ENCODE results near the gene GRK2. TPM values are rescaled to one million over a fixed set of nuclear protein-coding genes. Genes with fewer than 3 reads are reported as not detected.
A peak's percentile ranks its signal among the peaks of the same experiment; 100 is the strongest.
"Not testable (repeated sequence)": the region's sequence is repeated elsewhere in the genome, so short reads cannot be mapped to it uniquely, and the experiment has no call there.

GRK2 gene
- total and polyA plus RNA-seq, 2 donors (not counting 1 experiment from before 2014, with no cell fraction given), result 20.1 to 28.9 TPM

GRCh38 chr11:67255864-67256263 is 10.4 kb upstream of the GRK2 start:
- no peak overlapping the region for H3K4me3 ChIP-seq (replicated peaks in 1 of 4; ENCODE audit: control extremely low read depth in 1 of 4, insufficient read depth in 1 of 4, low read depth in 3 of 4, low read length in 4 of 4)
- no peak overlapping the region for H3K4me2 ChIP-seq (ENCODE audit: extremely low read depth, insufficient read depth, low read length)
- no peaks in the 10 kb centered on the region for H4K20me1 ChIP-seq (ENCODE audit: control insufficient read depth, extremely low read depth, insufficient read depth, low read length)
- no peaks in the 10 kb centered on the region for H3K9me3 ChIP-seq (ENCODE audit: control insufficient read depth, insufficient read depth, low read depth, low read length)
- H3K36me3 ChIP-seq (ENCODE audit: control insufficient read depth, insufficient read depth, low read length), result peaks cover 35% of the 10 kb centered on the region
- H3K9ac ChIP-seq (ENCODE audit: insufficient read depth, low read length), result no peak overlapping the region
- H2AFZ ChIP-seq (ENCODE audit: low read length), result no peak overlapping the region
- H3K4me1 ChIP-seq (ENCODE audit: control insufficient read depth, extremely low read depth, insufficient read depth, low read length), result no peaks in the 10 kb centered on the region
- no peaks in the 10 kb centered on the region for H3K27me3 ChIP-seq (ENCODE audit: control insufficient read depth, insufficient read depth, low read length)
- H3K27ac ChIP-seq (ENCODE audit: insufficient read depth, low read length), result no peak overlapping the region
- no peak for TF ChIP-seq EZH2 (IDR thresholded peaks at IDR 0.05; ENCODE audit: low read length, missing control alignments)
- TF ChIP-seq CTCF (conservative IDR thresholded peaks at IDR 0.05 in 1 of 2, IDR thresholded peaks at IDR 0.05 in 1 of 2; ENCODE audit: low read depth in 1 of 2, low read length in 2 of 2), result no peak
- DNase-seq (ENCODE audit: low read depth in 2 of 2), result no peak
- no peaks in the 10 kb centered on the region for H3K79me2 ChIP-seq (ENCODE audit: control insufficient read depth, insufficient read depth, low read length)

- no peak overlapping the region for H2AFZ ChIP-seq (ENCODE audit: low read length)
- TF ChIP-seq EZH2 (IDR thresholded peaks at IDR 0.05; ENCODE audit: low read length, missing control alignments) (no peak), CTCF (conservative IDR thresholded peaks at IDR 0.05 in 1 of 2, IDR thresholded peaks at IDR 0.05 in 1 of 2; ENCODE audit: low read depth in 1 of 2, low read length in 2 of 2) (no peak)
- no peak overlapping the region for H3K4me3 ChIP-seq (replicated peaks in 1 of 4; ENCODE audit: control extremely low read depth in 1 of 4, insufficient read depth in 1 of 4, low read depth in 3 of 4, low read length in 4 of 4)
- H3K4me1 ChIP-seq (ENCODE audit: control insufficient read depth, extremely low read depth, insufficient read depth, low read length), result no peaks in the 10 kb centered on the region
- H3K36me3 ChIP-seq (ENCODE audit: control insufficient read depth, insufficient read depth, low read length), result peaks cover 35% of the 10 kb centered on the region
- H3K4me2 ChIP-seq (ENCODE audit: extremely low read depth, insufficient read depth, low read length), result no peak overlapping the region
- DNase-seq (ENCODE audit: low read depth in 2 of 2), result no peak
- H4K20me1 ChIP-seq (ENCODE audit: control insufficient read depth, extremely low read depth, insufficient read depth, low read length), result no peaks in the 10 kb centered on the region
- no peak overlapping the region for H3K9ac ChIP-seq (ENCODE audit: insufficient read depth, low read length)
- H3K27ac ChIP-seq (ENCODE audit: insufficient read depth, low read length), result no peak overlapping the region
- no peaks in the 10 kb centered on the region for H3K79me2 ChIP-seq (ENCODE audit: control insufficient read depth, insufficient read depth, low read length)
- H3K27me3 ChIP-seq (ENCODE audit: control insufficient read depth, insufficient read depth, low read length), result no peaks in the 10 kb centered on the region
- H3K9me3 ChIP-seq (ENCODE audit: control insufficient read depth, insufficient read depth, low read depth, low read length), result no peaks in the 10 kb centered on the region
Measured at GRCh38 chr11:67256477-67257135, 9.7 kb upstream of the GRK2 start.

- H3K9me3 ChIP-seq (ENCODE audit: control insufficient read depth, insufficient read depth, low read depth, low read length), result no peaks in the 10 kb centered on the region
- H3K36me3 ChIP-seq (ENCODE audit: control insufficient read depth, insufficient read depth, low read length), result peaks cover 12% of the 10 kb centered on the region
- no peak overlapping the region for H2AFZ ChIP-seq (ENCODE audit: low read length)
- TF ChIP-seq CTCF (conservative IDR thresholded peaks at IDR 0.05 in 1 of 2, IDR thresholded peaks at IDR 0.05 in 1 of 2; ENCODE audit: low read depth in 1 of 2, low read length in 2 of 2) (no peak), EZH2 (IDR thresholded peaks at IDR 0.05; ENCODE audit: low read length, missing control alignments) (no peak)
- no peaks in the 10 kb centered on the region for H4K20me1 ChIP-seq (ENCODE audit: control insufficient read depth, extremely low read depth, insufficient read depth, low read length)
- no peak overlapping the region for H3K27ac ChIP-seq (ENCODE audit: insufficient read depth, low read length)
- peaks cover 8% of the 10 kb centered on the region for H3K4me1 ChIP-seq (ENCODE audit: control insufficient read depth, extremely low read depth, insufficient read depth, low read length)
- DNase-seq (ENCODE audit: low read depth in 2 of 2), result no peak
- no peak overlapping the region for H3K9ac ChIP-seq (ENCODE audit: insufficient read depth, low read length)
- no peak overlapping the region for H3K4me3 ChIP-seq (replicated peaks in 1 of 4; ENCODE audit: control extremely low read depth in 1 of 4, insufficient read depth in 1 of 4, low read depth in 3 of 4, low read length in 4 of 4)
- H3K27me3 ChIP-seq (ENCODE audit: control insufficient read depth, insufficient read depth, low read length), result no peaks in the 10 kb centered on the region
- no peaks in the 10 kb centered on the region for H3K79me2 ChIP-seq (ENCODE audit: control insufficient read depth, insufficient read depth, low read length)
- H3K4me2 ChIP-seq (ENCODE audit: extremely low read depth, insufficient read depth, low read length), result no peak overlapping the region
Measured at GRCh38 chr11:67260406-67260805, 5.9 kb upstream of the GRK2 start.

GRCh38 chr11:67260885-67261639 is 5.2 kb upstream of the GRK2 start:
- H3K9me3 ChIP-seq (ENCODE audit: control insufficient read depth, insufficient read depth, low read depth, low read length); H3K79me2 ChIP-seq (ENCODE audit: control insufficient read depth, insufficient read depth, low read length); H4K20me1 ChIP-seq (ENCODE audit: control insufficient read depth, extremely low read depth, insufficient read depth, low read length); H3K27ac ChIP-seq (ENCODE audit: insufficient read depth, low read length); H3K36me3 ChIP-seq (ENCODE audit: control insufficient read depth, insufficient read depth, low read length); H3K27me3 ChIP-seq (ENCODE audit: control insufficient read depth, insufficient read depth, low read length): not testable (repeated sequence)
- Histone ChIP-seq H3K4me3 (replicated peaks in 1 of 4; ENCODE audit: control extremely low read depth in 1 of 4, insufficient read depth in 1 of 4, low read depth in 3 of 4, low read length in 4 of 4) (peak overlapping the region; percentile 23 to 51 (median 34)), H3K4me1 (ENCODE audit: control insufficient read depth, extremely low read depth, insufficient read depth, low read length) (peaks cover 12% of the 10 kb centered on the region), H3K9ac (ENCODE audit: insufficient read depth, low read length) (peak overlapping the region; percentile 47), H2AFZ (ENCODE audit: low read length) (peak overlapping the region; percentile 90), H3K4me2 (ENCODE audit: extremely low read depth, insufficient read depth, low read length) (peak overlapping the region; percentile 91)
- DNase-seq (ENCODE audit: low read depth in 2 of 2), result peak; percentile 37 to 44
